PC-3 (cell line): ENCODE data around the gene GABARAP. TPM values are rescaled to one million over a fixed set of nuclear protein-coding genes. Genes with fewer than 3 reads are reported as not detected.
A peak's percentile ranks its signal among the peaks of the same experiment; 100 is the strongest.

Experiments
- ATAC-seq: fragments of 200-7000 bp; cut with Tn5 transposase; 2 replicates; pipeline ENCODE4 v1.9.1; 2020; ENCODE audit warnings: mild to moderate bottlenecking, moderate library complexity
- BruUV-seq: library from RNA; stranded (reverse); fragments of 400-500 nt; replicated peaks from 2 replicates; lab custom pipeline; 2021; lab: Mats Ljungman, UMichigan
- CTCF ChIA-PET: fragments of 300-600 bp; sonication (Branson Sonifier 250); formaldehyde crosslinking; loops from one replicate; lab custom pipeline; 2022; ENCODE audit warnings: antibody characterized with exemption; lab: Charles Lee
- POLR2A ChIA-PET: fragments of 300-600 bp; sonication (Branson Sonifier 250); formaldehyde crosslinking; loops from one replicate; lab custom pipeline; 2022; ENCODE audit warnings: antibody characterized with exemption; ENCODE audit not compliant: unreplicated experiment; lab: Charles Lee
- DNase-seq: peaks from one replicate; pipeline ENCODE4 v3.0.0-alpha.2; 2015
- H2AFZ ChIP-seq: fragments of 300-600 bp; sonication (generic); 2 replicates; pipeline ENCODE4 v1.6.0; 2016; ENCODE audit warnings: antibody characterized with exemption, low read length
- H3F3A ChIP-seq: fragments of 300-600 bp; sonication (generic); one replicate; pipeline ENCODE4 v1.6.0; 2017; ENCODE audit warnings: antibody characterized with exemption, low read length, control low read depth, mild to moderate bottlenecking; ENCODE audit not compliant: unreplicated experiment
- H3K27ac ChIP-seq: fragments of 300-600 bp; sonication (generic); 2 replicates; pipeline ENCODE4 v1.5.1; 2016; ENCODE audit warnings: mild to moderate bottlenecking, low read length
- H3K27me3 ChIP-seq: fragments of 300-600 bp; sonication (generic); 2 replicates; pipeline ENCODE4 v1.6.1; 2016; ENCODE audit warnings: low read length, mixed read lengths
- H3K36me3 ChIP-seq: fragments of 300-600 bp; sonication (generic); 2 replicates; pipeline ENCODE4 v1.6.1; 2016; ENCODE audit warnings: low read depth, mixed run types, low read length, mixed read lengths
- H3K4me1 ChIP-seq: fragments of 300-600 bp; sonication (generic); 2 replicates; pipeline ENCODE4 v1.5.1; 2016; ENCODE audit warnings: low read length; ENCODE audit not compliant: insufficient read depth
- H3K4me2 ChIP-seq: fragments of 300-600 bp; sonication (generic); 2 replicates; pipeline ENCODE4 v1.6.0; 2016; ENCODE audit warnings: low read length
- H3K4me3 ChIP-seq: fragments of 300-600 bp; sonication (generic); 2 replicates; pipeline ENCODE4 v1.5.1; 2016; ENCODE audit warnings: mild to moderate bottlenecking, low read length, mixed read lengths
- H3K79me2 ChIP-seq: fragments of 300-600 bp; sonication (generic); 2 replicates; pipeline ENCODE4 v1.6.1; 2017; ENCODE audit warnings: low read length, mixed read lengths
- H3K9ac ChIP-seq: fragments of 300-600 bp; sonication (generic); 2 replicates; pipeline ENCODE4 v1.6.0; 2016; ENCODE audit warnings: mild to moderate bottlenecking, low read length
- H3K9me2 ChIP-seq: fragments of 300-600 bp; sonication (generic); replicated peaks from 2 replicates; pipeline ENCODE4 v1.6.1; 2016; ENCODE audit warnings: mixed run types, low read length, mixed read lengths
- H3K9me3 ChIP-seq: fragments of 300-600 bp; sonication (generic); 2 replicates; pipeline ENCODE4 v1.6.1; 2016; ENCODE audit warnings: low read length, mixed read lengths
- H4K20me1 ChIP-seq: fragments of 300-600 bp; sonication (generic); 2 replicates; pipeline ENCODE4 v1.6.1; 2016; ENCODE audit warnings: low read length, mixed read lengths
- CTCF ChIP-seq: fragments of 300-600 bp; sonication (generic); conservative IDR thresholded peaks from 2 replicates; pipeline ENCODE4 v1.5.1; 2017; ENCODE audit warnings: antibody characterized with exemption, low read depth, mild to moderate bottlenecking, low read length
- EZH2 ChIP-seq: fragments of 300-600 bp; sonication (generic); IDR thresholded peaks from one replicate; pipeline ENCODE4 v1.6.1; 2017; ENCODE audit warnings: antibody characterized with exemption, mild to moderate bottlenecking, low read length; ENCODE audit not compliant: unreplicated experiment
- EZH2phosphoT487 ChIP-seq: fragments of 300-600 bp; sonication (generic); IDR thresholded peaks from 2 replicates; pipeline ENCODE4 v1.6.1; 2018; ENCODE audit warnings: mild to moderate bottlenecking, antibody characterized with exemption, low read length, borderline replicate concordance
- intact Hi-C: fragments of 100-400 bp; cut with micrococcal nuclease; formaldehyde crosslinking; loops from 2 replicates; pipeline ENCODE4 v1.9.0; 2023
- total RNA-seq: library from RNA; depleted of rRNA; stranded (reverse); fragments of >200 nt; gene quantifications from 2 replicates; pipeline ENCODE4 v1.2.3, GENCODE V29; 2014

Gene GABARAP
- total RNA-seq, 1 experiment from 2014 or later = 103 TPM

- DNase-seq (peak; percentile 85), ATAC-seq (peak; percentile 29)
- Histone ChIP-seq H3K4me3 (peak overlapping the region; percentile 86), H3F3A (no peaks in the 10 kb centered on the region), H3K9me2 (no peaks in the 10 kb centered on the region), H3K79me2 (peaks cover 50% of the 10 kb centered on the region), H3K4me1 (peaks cover 17% of the 10 kb centered on the region), H4K20me1 (no peaks in the 10 kb centered on the region), H2AFZ (peak overlapping the region; percentile 80), H3K36me3 (peaks cover 5% of the 10 kb centered on the region; the same call in 1 of the 2 replicates), H3K27me3 (no peaks in the 10 kb centered on the region), H3K9me3 (no peaks in the 10 kb centered on the region), H3K9ac (peak overlapping the region; percentile 89), H3K4me2 (peak overlapping the region; percentile 99), H3K27ac (peak overlapping the region; percentile 69)
- BruUV-seq = no TSS peak
- ChIA-PET POLR2A (interaction anchor here (0.6 kb wide), 2 partner anchors 241 to 444 kb away, joined by 6 to 11 read pairs; partner anchors contain the start of gene POLR2A), CTCF (no interaction called here)
- intact Hi-C loops = loop anchor here (5.0 kb wide), 1 partner anchor 64 kb away; the partner anchor contains the start of gene EIF5A
- TF ChIP-seq CTCF (no peak), EZH2phosphoT487 (no peak), EZH2 (no peak)
These were observed 636 bp upstream of the GABARAP start for GRCh38 chr17:7242717-7243452.

GRCh38 chr17:7241090-7241733 is 1.0 kb downstream of the GABARAP start:
- H3K4me2 ChIP-seq = peak overlapping the region; percentile 99
- no peaks in the 10 kb centered on the region for H3K9me3 ChIP-seq
- TF ChIP-seq CTCF (no peak), EZH2phosphoT487 (no peak), EZH2 (no peak)
- CTCF ChIA-PET = interaction anchor here (0.6 kb wide), 1 partner anchor 40 kb away, joined by 3 read pairs; the partner anchor contains the start of gene SLC2A4
- H4K20me1 ChIP-seq = no peaks in the 10 kb centered on the region
- H3K4me1 ChIP-seq = peaks cover 23% of the 10 kb centered on the region
- no peak for ATAC-seq
- DNase-seq = no peak
- H3K4me3 ChIP-seq = peak overlapping the region; percentile 86
- no peaks in the 10 kb centered on the region for H3F3A ChIP-seq
- POLR2A ChIA-PET = interaction anchor here (0.6 kb wide), 1 partner anchor 20 kb away, joined by 9 read pairs; no protein-coding TSS in a partner anchor
- H3K9me2 ChIP-seq = no peaks in the 10 kb centered on the region
- no peaks in the 10 kb centered on the region for H3K27me3 ChIP-seq
- intact Hi-C loops = loop anchor here (5.0 kb wide), 1 partner anchor 66 kb away; the partner anchor contains the start of gene EIF5A
- peak overlapping the region; percentile 89 for H3K9ac ChIP-seq
- 0 out of 2 replicates have a peak overlapping the region, but pooled peaks have one; percentile 80 for H2AFZ ChIP-seq
- H3K36me3 ChIP-seq = peaks cover 9% of the 10 kb centered on the region; the same call in 1 of the 2 replicates
- peaks cover 51% of the 10 kb centered on the region for H3K79me2 ChIP-seq
- no TSS peak for BruUV-seq
- H3K27ac ChIP-seq = peak overlapping the region; percentile 69
